HepG2 (cell line): ENCODE results near the gene CXCR5. TPM values are rescaled to one million over a fixed set of nuclear protein-coding genes. Genes with fewer than 3 reads are reported as not detected.

Experiments
- ATAC-seq: fragments of 200-7000 bp; cut with Tn5 transposase; 3 replicates; pipeline ENCODE4 v1.9.1; 2020; ENCODE audit warnings: mild to moderate bottlenecking, moderate library complexity
- BruUV-seq: library from RNA; stranded (reverse); fragments of 400-500 nt; replicated peaks from 2 replicates; lab custom pipeline; 2021; lab: Mats Ljungman, UMichigan
- CTCF ChIA-PET: fragments of 300-600 bp; formaldehyde crosslinking; extraction: SDS; loops from one replicate; lab custom pipeline; 2021; ENCODE audit warnings: low total read pairs, inconsistent platforms, low intra/inter-chr PET ratio; lab: Yijun Ruan, JAX
- POLR2A ChIA-PET: fragments of 350-600 bp; sonication (Branson Sonifier 250); formaldehyde crosslinking; loops from one replicate; lab custom pipeline; 2020; ENCODE audit warnings: antibody characterized with exemption, inconsistent platforms; lab: Yijun Ruan, JAX
- DNase-seq: peaks from one replicate; pipeline ENCODE4 v3.0.0-alpha.2; 2015; ENCODE audit warnings: low spot score
- FAIRE-seq: peaks from 3 replicates; lab custom pipeline; 2011; peaks lifted over from hg19 to GRCh38; lab: Jason Lieb, UNC
- H2AFZ ChIP-seq: one replicate; pipeline ENCODE4 v1.6.1; 2011; ENCODE audit warnings: low read length, inconsistent platforms
- H3K27ac ChIP-seq: fragments of 300-600 bp; 3 replicates; pipeline ENCODE4 v1.8.0; 2011; ENCODE audit warnings: mixed run types, mild to moderate bottlenecking, mixed read lengths, low read length, inconsistent platforms; ENCODE audit not compliant: insufficient read depth; ENCODE audit errors: extremely low read length
- H3K27me3 ChIP-seq, 2 experiments: fragments of 200-600 bp in 1 of 2; 2 replicates in 1 of 2; 3 replicates in 1 of 2; pipeline versions ENCODE4 v1.6.0 to v1.8.0; 2011; ENCODE audit warnings: low read length in 2 of 2, mild to moderate bottlenecking in 2 of 2, moderate library complexity in 2 of 2, inconsistent platforms in 1 of 2; ENCODE audit not compliant: insufficient read depth in 2 of 2, control insufficient read depth in 1 of 2
- H3K36me3 ChIP-seq, 2 experiments: fragments of 200-600 bp in 1 of 2; replicated peaks in 1 of 2; 2 replicates in 1 of 2; 3 replicates in 1 of 2; pipeline versions ENCODE4 v1.5.1 to v1.8.0; 2011; ENCODE audit warnings: low read length in 2 of 2, inconsistent platforms in 1 of 2; ENCODE audit not compliant: insufficient read depth in 2 of 2, control insufficient read depth in 1 of 2
- H3K4me1 ChIP-seq: 2 replicates; pipeline ENCODE4 v1.5.1; 2012; ENCODE audit warnings: low read length, inconsistent platforms; ENCODE audit not compliant: insufficient read depth
- H3K4me2 ChIP-seq: 2 replicates; pipeline ENCODE4 v1.6.0; 2011; ENCODE audit warnings: low read depth, low read length, inconsistent platforms
- H3K4me3 ChIP-seq, 3 experiments: fragments of 200-600 bp in 1 of 3; sonication (generic), shearing (Covaris generic) in 1 of 3; replicated peaks in 1 of 3; 2 replicates each; pipeline ENCODE4 v1.5.1; 2011 to 2016; ENCODE audit warnings: low read length in 3 of 3, inconsistent platforms in 2 of 3, low read depth in 2 of 3, mild to moderate bottlenecking in 2 of 3, control low read depth in 1 of 3, mixed read lengths in 1 of 3; ENCODE audit not compliant: insufficient read depth in 1 of 3
- H3K79me2 ChIP-seq: one replicate; pipeline ENCODE4 v1.6.1; 2011; ENCODE audit warnings: low read length, inconsistent platforms; ENCODE audit not compliant: insufficient read depth
- H3K9ac ChIP-seq: 2 replicates; pipeline ENCODE4 v1.6.0; 2011; ENCODE audit warnings: mild to moderate bottlenecking, low read depth, low read length, inconsistent platforms; ENCODE audit not compliant: insufficient read depth
- H3K9me3 ChIP-seq: 2 replicates; pipeline ENCODE4 v1.5.1; 2012; ENCODE audit warnings: mild to moderate bottlenecking, low read length
- H4K20me1 ChIP-seq: 2 replicates; pipeline ENCODE4 v1.6.0; 2011; ENCODE audit warnings: inconsistent platforms, mild to moderate bottlenecking, low read length, moderate library complexity; ENCODE audit not compliant: insufficient read depth
- CSRNP1 ChIP-seq: sonication (generic); formaldehyde crosslinking; IDR thresholded peaks from 2 replicates; pipeline ENCODE4 v1.8.1; 2023; ENCODE audit warnings: mild to moderate bottlenecking, missing genetic modification reagents
- FLYWCH1 ChIP-seq: sonication (generic); formaldehyde crosslinking; IDR thresholded peaks from 2 replicates; pipeline ENCODE4 v1.8.1; 2023; ENCODE audit warnings: mild to moderate bottlenecking, missing genetic modification reagents
- KLF11 ChIP-seq: IDR thresholded peaks from 2 replicates; pipeline ENCODE4 v1.6.1; 2016; ENCODE audit warnings: missing compliant biosample characterization
- MTERF4 ChIP-seq: sonication (generic); formaldehyde crosslinking; IDR thresholded peaks from 2 replicates; pipeline ENCODE4 v1.8.0; 2023; ENCODE audit warnings: mild to moderate bottlenecking, missing genetic modification reagents
- MYC ChIP-seq: sonication (generic); formaldehyde crosslinking; IDR thresholded peaks from 2 replicates; pipeline ENCODE4 v1.9.0; 2021; ENCODE audit warnings: missing genetic modification reagents, borderline replicate concordance
- PHF21A ChIP-seq: sonication (generic); formaldehyde crosslinking; IDR thresholded peaks from 2 replicates; pipeline ENCODE4 v1.5.0; 2020; ENCODE audit warnings: mild to moderate bottlenecking, missing genetic modification reagents
- SAP130 ChIP-seq: IDR thresholded peaks from 2 replicates; pipeline ENCODE4 v1.6.1; 2016; ENCODE audit warnings: low read depth
- SMAD1 ChIP-seq: sonication (generic); formaldehyde crosslinking; IDR thresholded peaks from 2 replicates; pipeline ENCODE4 v1.4.0; 2020; ENCODE audit warnings: missing genetic modification reagents, low read depth, mild to moderate bottlenecking, borderline replicate concordance
- TEAD3 ChIP-seq: optimal IDR thresholded peaks from 2 replicates; pipeline ENCODE3; 2016; ENCODE audit warnings: borderline replicate concordance
- THYN1 ChIP-seq: sonication (generic); formaldehyde crosslinking; IDR thresholded peaks from 2 replicates; pipeline ENCODE4 v1.8.1; 2023; ENCODE audit warnings: low read depth, mild to moderate bottlenecking, moderate library complexity, missing genetic modification reagents, borderline replicate concordance
- U2AF1 ChIP-seq: fragments of 200-400 bp; formaldehyde crosslinking; optimal IDR thresholded peaks from 2 replicates; pipeline ENCODE3; 2017; ENCODE audit warnings: mild to moderate bottlenecking, low read depth, low read length
- ZBTB20 ChIP-seq: sonication (generic); formaldehyde crosslinking; IDR thresholded peaks from 2 replicates; pipeline ENCODE4 v1.8.1; 2023; ENCODE audit warnings: missing genetic modification reagents, low read depth, mild to moderate bottlenecking, borderline replicate concordance
- ZFP37 ChIP-seq: sonication (generic); formaldehyde crosslinking; IDR thresholded peaks from 2 replicates; pipeline ENCODE4 v1.4.0; 2020; ENCODE audit warnings: missing genetic modification reagents, borderline replicate concordance
- ZNF124 ChIP-seq: sonication (generic); formaldehyde crosslinking; IDR thresholded peaks from 2 replicates; pipeline ENCODE4 v1.4.0; 2020; ENCODE audit warnings: missing genetic modification reagents
- ZNF280D ChIP-seq: sonication (generic); formaldehyde crosslinking; IDR thresholded peaks from 2 replicates; pipeline ENCODE4 v1.5.1; 2020; ENCODE audit warnings: mild to moderate bottlenecking, missing genetic modification reagents
- ZNF292 ChIP-seq: sonication (generic); formaldehyde crosslinking; IDR thresholded peaks from 2 replicates; pipeline ENCODE4 v1.8.1; 2022; ENCODE audit warnings: mild to moderate bottlenecking, low read depth, missing genetic modification reagents, borderline replicate concordance
- ZNF451 ChIP-seq: sonication (generic); formaldehyde crosslinking; IDR thresholded peaks from 2 replicates; pipeline ENCODE4 v1.5.0; 2020; ENCODE audit warnings: mild to moderate bottlenecking, missing genetic modification reagents
- ZNF576 ChIP-seq: sonication (generic); formaldehyde crosslinking; IDR thresholded peaks from 2 replicates; pipeline ENCODE4 v1.4.0; 2020; ENCODE audit warnings: mild to moderate bottlenecking, missing genetic modification reagents
- WGBS: methylation state at CpG from one replicate; pipeline ENCODE4 v1.1.6; 2017; ENCODE audit warnings: low lambda C conversion rate; 5-methylcytosine and 5-hydroxymethylcytosine counted together
- in situ Hi-C: cut with HindIII; loops from 2 replicates; pipeline ENCODE4 v1.10.0; 2017; ENCODE audit warnings: low pct_unique_long_range_greater_than_20kb; ENCODE audit not compliant: extremely low pct_ligation_motif_present
- intact Hi-C: fragments of 100-400 bp; cut with micrococcal nuclease; formaldehyde crosslinking; loops from one replicate; pipeline ENCODE4 v1.10.0; 2022; ENCODE audit not compliant: unreplicated experiment
- polyA plus RNA-seq, 8 experiments: library from polyadenylated mRNA; depleted of rRNA in 3 of 8; stranded (reverse) in 7 of 8; unstranded in 1 of 8; fragments of >200 nt; fragmentation: Illumina TruSeq in 4 of 8; extraction: Trizol in 4 of 8; gene quantifications; 2 replicates each; pipeline versions ENCODE4 v1.2.1 to v1.2.3, GENCODE V29; 2011 to 2016; ENCODE audit warnings: low read depth in 4 of 8, missing spikeins in 1 of 8, mixed read lengths in 1 of 8; ENCODE audit not compliant: insufficient read depth in 1 of 8
- total RNA-seq, 5 experiments: library from RNA; depleted of rRNA; stranded (reverse); fragments of >200 nt; fragmentation: Illumina TruSeq; extraction: Trizol; gene quantifications; 2 replicates each; pipeline ENCODE4 v1.2.3, GENCODE V29; 2016; ENCODE audit warnings: low read depth in 1 of 5

The CXCR5 gene
- total and polyA plus RNA-seq, 2 of the 13 experiments (the other 11 are each of a cell fraction or from before 2014, with no cell fraction given), result not detected

- peaks cover 78% of the 10 kb centered on the region for H3K4me1 ChIP-seq
- POLR2A ChIA-PET, result interaction anchor here (0.6 to 2.9 kb wide), 2 partner anchors 7 to 131 kb away, joined by 3 to 14 read pairs; no protein-coding TSS in a partner anchor
- no peak overlapping the region for H2AFZ ChIP-seq
- no TSS peak for BruUV-seq
- in situ Hi-C loops (no loop called here), intact Hi-C loops (no loop called here)
- ATAC-seq (no peak), DNase-seq (no peak), FAIRE-seq (no peak)
- H3K27me3 ChIP-seq, result no peaks in the 10 kb centered on the region; a peak in 1 of 5 replicates
- H3K9me3 ChIP-seq, result no peaks in the 10 kb centered on the region
- no peaks in the 10 kb centered on the region for H4K20me1 ChIP-seq
- peak overlapping the region; percentile 87 to 97 (median 90) for H3K4me3 ChIP-seq
- CTCF ChIA-PET, result interaction anchor here (9.8 kb wide), 1 partner anchor 16 kb away, joined by 188 read pairs; no protein-coding TSS in a partner anchor
- H3K27ac ChIP-seq, result peak overlapping the region; percentile 55
- peak overlapping the region; percentile 94 for H3K4me2 ChIP-seq
- H3K36me3 ChIP-seq, result no peaks in the 10 kb centered on the region
- peak overlapping the region; percentile 75 for H3K9ac ChIP-seq
- 17% methylated on average over 6 of the region's 7 CpGs for WGBS
- H3K79me2 ChIP-seq, result peaks cover 42% of the 10 kb centered on the region
- TF ChIP-seq SMAD1 (CRISPR knock-in tag), result no peak
- TF ChIP-seq MTERF4 (CRISPR knock-in tag), result no peak
- no peak for TF ChIP-seq ZNF124
- no peak for TF ChIP-seq THYN1 (CRISPR knock-in tag)
- TF ChIP-seq ZNF451 (CRISPR knock-in tag), result 0 out of 2 replicates have a peak, but pooled peaks have one; percentile 37
- no peak for TF ChIP-seq ZNF292 (CRISPR knock-in tag)
- no peak for TF ChIP-seq ZBTB20 (CRISPR knock-in tag)
- TF ChIP-seq CSRNP1 (CRISPR knock-in tag), result no peak
- TF ChIP-seq MYC (CRISPR knock-in tag), result 0 out of 2 replicates have a peak, but pooled peaks have one; percentile 16
- TF ChIP-seq U2AF1, result no peak
- TF ChIP-seq FLYWCH1 (CRISPR knock-in tag), result no peak
- no peak for TF ChIP-seq PHF21A
- TF ChIP-seq ZNF280D (CRISPR knock-in tag), result no peak
- TF ChIP-seq SAP130 (CRISPR knock-in tag), result peak; percentile 14
- TF ChIP-seq TEAD3 (CRISPR knock-in tag), result no peak
- TF ChIP-seq ZNF576, result no peak
- no peak for TF ChIP-seq KLF11
- TF ChIP-seq ZFP37 (CRISPR knock-in tag), result no peak
These were observed 40.3 kb downstream of the CXCR5 start for GRCh38 chr11:118923721-118924587.
